Activated CD8-positive, alpha-beta memory T cell treated with anti-CD3 and anti-CD28 coated beads, Interleukin-2, amount 50 U/mL, for 24 hours (primary cell): ENCODE results near the gene KIAA0040.
"Not testable (repeated sequence)": the region's sequence is repeated elsewhere in the genome, so short reads cannot be mapped to it uniquely, and the experiment has no call there.

Experiments
- DNase-seq: peaks from one replicate; pipeline ENCODE4 v3.0.0-alpha.2; 2020; ENCODE audit errors: extremely low read depth

The KIAA0040 gene

GRCh38 chr1:175137369-175137768 lies 55.2 kb downstream of the KIAA0040 start:
- DNase-seq: no peak

DNA sequence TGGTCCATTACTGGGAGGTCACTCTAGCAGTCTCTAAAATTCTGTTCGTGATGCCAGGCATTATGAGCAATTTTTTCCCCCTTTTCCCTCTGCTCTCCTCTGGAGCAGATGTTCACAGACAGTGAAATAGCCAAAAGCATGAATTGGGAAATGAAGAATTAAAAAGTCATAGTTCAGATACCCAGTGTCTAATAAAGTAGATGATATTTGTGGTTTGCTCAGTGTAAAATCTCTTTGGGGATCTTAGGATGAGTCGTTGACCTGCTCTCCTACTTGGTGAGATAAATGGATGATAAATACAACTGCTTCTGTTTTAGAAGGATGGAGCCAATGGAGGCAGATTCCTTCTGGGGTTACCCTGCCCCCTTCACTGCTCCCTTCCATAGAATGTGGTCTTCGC lies 56.3 kb downstream of the KIAA0040 start:
- no peak for DNase-seq

- no peak for DNase-seq
Observed at GRCh38 chr1:175134500-175134899, 58.1 kb downstream of the KIAA0040 start.

DNA sequence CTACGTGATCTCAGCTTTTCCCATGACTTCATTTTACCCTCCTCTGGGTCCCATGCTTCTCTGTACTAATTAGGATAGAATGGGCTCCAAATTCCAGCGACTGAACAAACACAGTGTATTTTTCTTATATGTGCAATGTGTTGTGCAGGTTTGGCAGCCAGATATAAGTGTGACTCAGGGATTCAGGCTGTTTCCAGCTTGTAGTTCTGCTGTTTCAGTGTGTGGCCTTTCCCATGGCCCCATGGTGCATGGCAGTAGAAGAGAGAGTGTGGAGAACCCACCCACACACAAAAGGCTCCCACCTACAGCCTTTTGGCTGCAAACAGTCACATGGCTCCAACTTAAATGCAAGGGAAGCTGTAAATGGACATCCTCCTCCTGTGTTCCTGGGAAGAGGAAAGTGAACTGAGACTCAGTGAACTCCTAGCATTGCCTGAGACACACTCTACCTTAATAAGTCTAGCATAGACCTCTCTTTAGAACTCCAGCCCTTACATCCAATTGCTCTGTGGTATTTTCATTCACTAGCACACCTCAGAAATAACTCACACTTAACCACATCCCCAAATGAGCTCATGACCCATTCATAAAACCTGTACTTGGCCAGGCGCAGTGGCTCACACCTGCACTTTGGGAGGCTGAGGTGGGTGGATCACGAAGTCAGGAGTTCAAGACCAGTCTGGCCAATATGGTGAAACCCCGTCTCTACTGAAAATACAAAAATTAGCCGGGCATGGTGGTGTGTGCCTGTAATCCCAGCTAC lies 58.7 kb downstream of the KIAA0040 start:
- DNase-seq: no peak

DNA sequence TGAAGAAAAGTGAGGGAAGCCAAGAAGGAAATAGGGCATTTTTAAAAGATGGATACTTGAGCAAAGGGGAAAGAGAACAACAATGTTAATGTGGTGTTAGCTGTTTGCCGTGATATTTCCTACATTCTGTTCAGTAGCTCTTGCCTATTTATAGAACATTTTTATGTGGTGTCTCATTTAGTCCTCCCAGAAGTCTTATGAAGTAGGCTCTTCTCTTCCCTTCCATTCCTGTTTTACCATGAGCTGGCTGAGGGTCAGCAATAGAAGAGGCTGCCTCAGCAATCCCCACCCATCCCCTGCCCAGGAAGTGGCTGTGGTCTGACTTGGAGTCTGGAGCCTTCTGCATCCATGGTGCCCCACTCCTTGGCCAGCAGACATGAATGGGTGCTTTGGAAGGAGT lies 60.1 kb downstream of the KIAA0040 start:
- no peak for DNase-seq

- DNase-seq: no peak
Observed at GRCh38 chr1:175131095-175131494, 61.5 kb downstream of the KIAA0040 start.

DNA sequence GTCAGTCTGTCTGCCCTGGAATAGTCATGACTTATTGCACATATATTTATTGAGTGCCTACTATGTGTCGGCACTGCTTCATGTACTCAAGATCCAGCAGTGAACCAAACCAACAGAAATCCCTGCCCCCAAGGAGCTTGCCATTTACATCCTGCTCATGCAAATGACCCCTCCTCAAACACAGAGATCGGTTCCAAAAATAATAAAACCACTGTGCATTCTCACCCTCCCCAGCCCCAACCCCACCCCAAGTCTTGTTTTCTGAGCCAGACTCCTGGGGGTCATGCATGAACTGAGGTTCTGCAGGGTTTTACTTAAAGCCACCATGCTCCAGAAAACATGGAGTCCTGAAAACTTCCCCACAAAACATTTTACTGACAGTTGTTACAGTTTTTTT lies 61.9 kb downstream of the KIAA0040 start:
- DNase-seq: no peak

DNA sequence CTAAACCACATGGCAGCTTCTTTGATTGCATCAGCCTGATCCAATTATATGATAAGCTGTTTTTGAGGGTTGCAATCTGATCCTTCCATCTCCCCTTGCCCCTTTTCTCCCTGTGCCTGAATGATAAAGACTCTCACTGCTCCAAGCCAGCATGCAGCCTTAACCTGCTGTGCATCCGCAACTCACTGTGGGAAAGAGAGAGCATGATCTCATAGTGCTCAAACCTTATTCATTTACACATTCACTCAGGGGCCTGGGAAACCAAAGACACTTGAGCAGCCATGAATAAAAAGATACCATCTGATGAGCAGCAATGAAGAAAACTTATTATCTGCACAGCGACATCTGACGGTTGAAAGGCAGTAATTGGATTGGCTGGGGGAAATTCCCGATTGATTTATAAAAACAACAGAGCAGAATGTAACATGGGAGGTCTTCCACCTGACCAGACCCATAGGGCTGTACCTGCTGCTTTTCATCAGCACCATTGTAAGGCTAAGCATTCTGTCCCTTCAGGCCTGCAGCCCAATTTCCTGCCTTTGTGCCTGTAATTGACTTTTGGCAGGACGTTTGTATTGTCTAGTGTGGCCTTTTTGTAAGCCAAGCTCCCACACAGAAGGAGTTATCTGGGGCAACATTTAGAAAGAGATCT lies 62.5 kb downstream of the KIAA0040 start:
- DNase-seq: no peak

DNA sequence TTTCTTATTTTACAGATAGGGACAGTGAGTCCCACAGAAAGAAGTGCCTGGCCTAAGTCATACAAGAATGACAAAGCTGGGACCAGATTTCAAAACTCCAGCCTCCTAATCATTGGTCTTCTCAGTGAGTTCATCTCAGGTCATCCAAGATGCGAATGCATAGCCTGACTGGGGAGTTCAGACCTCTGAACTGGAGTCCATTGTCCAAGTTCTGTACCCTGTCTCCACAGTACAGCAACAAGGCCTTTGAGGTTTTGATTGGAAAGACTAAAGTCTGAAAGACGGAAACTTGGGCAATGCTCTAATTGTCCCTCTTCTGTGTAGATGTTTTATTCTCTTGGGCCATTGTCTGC lies 63.0 kb downstream of the KIAA0040 start:
- DNase-seq: no peak

- DNase-seq: no peak
Observed at GRCh38 chr1:175129182-175129581, 63.4 kb downstream of the KIAA0040 start.

DNA sequence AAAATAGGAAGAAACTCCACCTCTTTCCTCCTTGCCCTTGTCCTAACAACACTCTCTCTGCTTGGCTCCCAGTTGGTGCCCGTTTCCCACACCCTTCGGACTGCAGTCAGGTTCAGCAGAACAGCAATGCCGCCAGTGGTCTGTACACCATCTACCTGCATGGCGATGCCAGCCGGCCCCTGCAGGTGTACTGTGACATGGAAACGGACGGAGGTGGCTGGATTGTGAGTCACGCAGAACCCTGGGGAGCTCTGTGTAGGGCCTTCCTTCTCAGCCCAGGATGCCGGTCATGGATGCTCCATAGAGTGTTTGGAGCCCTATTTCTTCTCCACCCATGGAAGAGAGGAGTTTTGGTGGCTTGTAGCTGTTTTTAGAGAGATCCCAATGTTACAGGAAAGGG lies 64.1 kb downstream of the KIAA0040 start:
- DNase-seq: no peak

- DNase-seq: no peak
Observed at GRCh38 chr1:175127565-175127964, 65.0 kb downstream of the KIAA0040 start.

- no peak for DNase-seq
Observed at GRCh38 chr1:175126347-175126746, 66.2 kb downstream of the KIAA0040 start.

DNA sequence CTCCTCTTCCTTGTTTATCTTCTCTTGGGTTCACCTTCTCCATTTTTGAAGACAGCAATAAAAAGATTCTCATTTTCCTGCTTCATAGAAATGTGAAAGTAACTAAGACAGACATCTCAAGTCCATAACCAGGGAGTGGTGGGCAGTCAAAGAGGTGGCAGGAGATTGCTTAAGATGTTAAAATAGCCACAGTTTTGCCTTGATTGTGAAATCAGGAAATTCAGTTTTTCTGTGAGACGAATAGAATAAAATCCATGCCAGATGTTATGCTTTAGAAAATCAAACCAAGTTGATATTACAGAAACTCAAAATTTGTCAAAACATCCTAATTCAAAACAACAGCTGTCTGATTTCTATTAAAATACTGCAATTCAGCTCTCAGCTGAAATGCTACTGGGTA lies 67.7 kb downstream of the KIAA0040 start:
- DNase-seq: no peak

DNA sequence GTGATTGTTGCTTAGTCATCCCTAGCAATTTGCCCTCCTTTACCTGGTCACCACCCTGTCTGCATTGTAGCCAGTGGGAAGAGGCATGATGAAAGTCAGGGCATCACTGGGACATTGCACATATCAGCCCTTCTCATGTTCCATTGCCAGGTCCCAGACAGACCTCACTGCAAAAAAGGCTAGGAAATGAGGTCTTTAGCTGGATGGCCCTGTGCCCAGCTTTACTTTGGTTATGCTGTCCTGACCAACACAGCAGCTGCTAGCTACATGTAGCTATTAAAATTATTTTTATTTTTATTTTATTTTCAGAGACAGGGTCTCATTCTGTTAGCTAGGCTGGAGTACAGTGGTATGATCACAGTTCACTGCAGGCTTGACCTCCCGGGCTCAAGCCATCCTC lies 72.1 kb downstream of the KIAA0040 start:
- no peak for DNase-seq

- DNase-seq: no peak
Observed at GRCh38 chr1:175118375-175119367, 73.9 kb downstream of the KIAA0040 start.

GRCh38 chr1:175116903-175117302 lies 75.7 kb downstream of the KIAA0040 start:
- DNase-seq: no peak

DNA sequence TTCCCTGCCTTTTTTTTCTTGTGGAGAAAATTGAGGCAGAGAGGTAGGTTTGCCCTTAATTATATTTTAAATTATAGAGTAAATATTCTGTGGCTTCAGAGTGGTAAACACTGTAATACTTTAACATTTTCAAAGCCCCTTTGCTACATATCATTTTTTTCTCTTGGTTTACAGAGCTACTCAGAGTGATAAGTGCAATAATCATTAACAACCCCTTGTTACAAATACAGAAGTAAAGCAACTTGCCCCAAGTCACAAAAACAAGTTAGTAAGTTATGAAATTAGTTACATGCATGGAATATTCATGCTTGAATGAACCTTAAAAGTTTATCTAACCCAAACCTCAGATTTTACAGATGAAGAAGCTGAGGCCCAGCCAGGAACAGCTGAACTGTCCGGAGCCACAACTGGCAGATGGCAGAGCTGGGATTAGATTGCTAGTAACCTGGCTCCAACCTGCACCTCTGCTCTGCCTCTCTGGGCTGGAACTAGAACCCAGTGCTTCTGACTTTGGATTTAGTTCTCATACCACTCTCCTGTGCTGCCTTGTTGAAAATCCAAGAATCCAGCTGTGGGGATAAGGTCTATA lies 76.3 kb downstream of the KIAA0040 start:
- no peak for DNase-seq

GRCh38 chr1:175114996-175115395 lies 77.6 kb downstream of the KIAA0040 start:
- DNase-seq: no peak

- not testable (repeated sequence) for DNase-seq
Observed at GRCh38 chr1:175108331-175108820, 84.2 kb downstream of the KIAA0040 start.
